KMS-11 (cell line): ENCODE results near the gene KAT14.
"Not testable (repeated sequence)": the region's sequence is repeated elsewhere in the genome, so short reads cannot be mapped to it uniquely, and the experiment has no call there.

Experiments used
- H2AFZ ChIP-seq: fragments of 200-600 bp; sonication (generic); 2 replicates; pipeline ENCODE4 v1.6.1; 2016; ENCODE audit warnings: antibody characterized with exemption, mixed run types, low read depth
- H3K27ac ChIP-seq: fragments of 200-600 bp; sonication (generic); 2 replicates; pipeline ENCODE4 v1.6.1; 2016; ENCODE audit warnings: mild to moderate bottlenecking, mixed run types
- H3K27me3 ChIP-seq: fragments of 200-600 bp; sonication (generic); 2 replicates; pipeline ENCODE4 v1.6.1; 2017; ENCODE audit warnings: mild to moderate bottlenecking, low read depth, mixed run types, moderate library complexity; ENCODE audit not compliant: insufficient read depth
- H3K36me3 ChIP-seq: fragments of 200-600 bp; sonication (generic); 2 replicates; pipeline ENCODE4 v1.6.1; 2017; ENCODE audit warnings: mild to moderate bottlenecking, mixed run types; ENCODE audit not compliant: insufficient read depth
- H3K4me1 ChIP-seq: fragments of 200-600 bp; sonication (generic); 2 replicates; pipeline ENCODE4 v1.6.1; 2016; ENCODE audit warnings: mild to moderate bottlenecking, low read depth, mixed run types; ENCODE audit not compliant: poor library complexity, severe bottlenecking
- H3K4me2 ChIP-seq: fragments of 200-600 bp; sonication (generic); 2 replicates; pipeline ENCODE4 v1.7.0; 2016; ENCODE audit warnings: mild to moderate bottlenecking, mixed run types
- H3K4me3 ChIP-seq: fragments of 200-600 bp; sonication (generic); IDR thresholded peaks from 2 replicates; pipeline ENCODE4 v1.6.1; 2017; ENCODE audit warnings: low read depth, low read length, mixed read lengths; ENCODE audit not compliant: insufficient read depth
- H3K79me2 ChIP-seq: fragments of 200-600 bp; sonication (generic); 2 replicates; pipeline ENCODE4 v1.6.1; 2016; ENCODE audit warnings: low read depth, mixed run types; ENCODE audit not compliant: insufficient read depth
- H3K9ac ChIP-seq: fragments of 200-600 bp; sonication (generic); 2 replicates; pipeline ENCODE4 v1.6.1; 2016; ENCODE audit warnings: mild to moderate bottlenecking, mixed run types
- H4K20me1 ChIP-seq: fragments of 200-600 bp; sonication (generic); 2 replicates; pipeline ENCODE4 v1.6.1; 2016; ENCODE audit warnings: mild to moderate bottlenecking, mixed run types; ENCODE audit not compliant: insufficient read depth
- TF ChIP-seq, protein P1 (sequence below): fragments of 200-600 bp; sonication (generic); conservative IDR thresholded peaks from 2 replicates; pipeline ENCODE4 v1.6.1; 2017; ENCODE audit warnings: low read depth, mild to moderate bottlenecking, antibody characterized with exemption, low read length, moderate library complexity, mixed read lengths

Gene KAT14

DNA sequence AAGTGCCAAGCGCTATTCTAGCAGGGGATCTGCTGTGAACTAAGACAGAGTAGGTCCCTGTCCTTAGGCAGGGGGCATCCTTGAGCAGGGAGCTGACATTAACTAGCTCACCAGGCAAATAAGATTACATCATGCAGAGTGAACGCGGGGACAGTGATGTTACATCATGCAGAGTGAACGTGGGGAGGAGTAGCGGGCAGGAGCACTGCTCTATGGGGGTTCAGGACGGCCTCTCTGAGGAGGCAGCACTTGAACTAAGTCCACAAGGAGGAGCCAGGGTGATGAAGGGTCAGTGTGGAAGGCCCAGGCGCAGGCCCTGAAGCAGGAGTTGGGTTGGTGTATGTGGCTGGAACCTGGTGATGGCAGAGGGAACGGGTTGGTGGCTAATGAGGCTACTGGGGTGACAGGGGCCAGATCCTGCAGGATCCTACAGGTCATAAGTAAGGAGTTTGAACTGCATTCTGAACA, 38.7 kb downstream of the KAT14 start:
- Histone ChIP-seq H3K27me3 (no peaks in the 10 kb centered on the region), H3K4me3 (no peak overlapping the region), H3K4me1 (no peaks in the 10 kb centered on the region), H4K20me1 (no peaks in the 10 kb centered on the region), H3K27ac (no peak overlapping the region), H3K79me2 (no peaks in the 10 kb centered on the region), H3K4me2 (no peak overlapping the region), H3K36me3 (no peaks in the 10 kb centered on the region), H2AFZ (no peak overlapping the region), H3K9ac (no peak overlapping the region)
- TF ChIP-seq, protein P1, sequence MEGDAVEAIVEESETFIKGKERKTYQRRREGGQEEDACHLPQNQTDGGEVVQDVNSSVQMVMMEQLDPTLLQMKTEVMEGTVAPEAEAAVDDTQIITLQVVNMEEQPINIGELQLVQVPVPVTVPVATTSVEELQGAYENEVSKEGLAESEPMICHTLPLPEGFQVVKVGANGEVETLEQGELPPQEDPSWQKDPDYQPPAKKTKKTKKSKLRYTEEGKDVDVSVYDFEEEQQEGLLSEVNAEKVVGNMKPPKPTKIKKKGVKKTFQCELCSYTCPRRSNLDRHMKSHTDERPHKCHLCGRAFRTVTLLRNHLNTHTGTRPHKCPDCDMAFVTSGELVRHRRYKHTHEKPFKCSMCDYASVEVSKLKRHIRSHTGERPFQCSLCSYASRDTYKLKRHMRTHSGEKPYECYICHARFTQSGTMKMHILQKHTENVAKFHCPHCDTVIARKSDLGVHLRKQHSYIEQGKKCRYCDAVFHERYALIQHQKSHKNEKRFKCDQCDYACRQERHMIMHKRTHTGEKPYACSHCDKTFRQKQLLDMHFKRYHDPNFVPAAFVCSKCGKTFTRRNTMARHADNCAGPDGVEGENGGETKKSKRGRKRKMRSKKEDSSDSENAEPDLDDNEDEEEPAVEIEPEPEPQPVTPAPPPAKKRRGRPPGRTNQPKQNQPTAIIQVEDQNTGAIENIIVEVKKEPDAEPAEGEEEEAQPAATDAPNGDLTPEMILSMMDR, result no peak

DNA sequence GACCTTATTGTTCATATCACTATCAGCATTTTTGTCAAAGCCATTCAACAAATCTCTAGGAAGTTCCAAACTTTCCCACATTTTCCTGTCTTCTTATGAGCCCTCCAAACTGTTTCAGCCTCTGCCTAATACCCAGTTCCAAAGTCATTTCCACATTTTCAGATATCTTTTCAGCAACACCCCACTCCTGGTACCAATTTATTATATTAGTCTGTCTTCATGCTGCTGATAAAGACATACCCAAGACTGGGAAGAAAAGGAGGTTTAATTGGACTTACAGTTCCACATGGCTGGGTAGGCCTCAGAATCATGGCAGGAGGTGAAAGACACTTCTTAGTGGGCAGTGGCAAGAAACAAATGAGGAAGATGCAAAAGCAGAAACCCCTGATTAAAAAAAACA, 42.7 kb downstream of the KAT14 start:
- not testable (repeated sequence) for H3K36me3 ChIP-seq, H3K79me2 ChIP-seq, H3K4me2 ChIP-seq, H2AFZ ChIP-seq, H4K20me1 ChIP-seq, H3K4me1 ChIP-seq, H3K27ac ChIP-seq, H3K4me3 ChIP-seq, H3K27me3 ChIP-seq, H3K9ac ChIP-seq

DNA sequence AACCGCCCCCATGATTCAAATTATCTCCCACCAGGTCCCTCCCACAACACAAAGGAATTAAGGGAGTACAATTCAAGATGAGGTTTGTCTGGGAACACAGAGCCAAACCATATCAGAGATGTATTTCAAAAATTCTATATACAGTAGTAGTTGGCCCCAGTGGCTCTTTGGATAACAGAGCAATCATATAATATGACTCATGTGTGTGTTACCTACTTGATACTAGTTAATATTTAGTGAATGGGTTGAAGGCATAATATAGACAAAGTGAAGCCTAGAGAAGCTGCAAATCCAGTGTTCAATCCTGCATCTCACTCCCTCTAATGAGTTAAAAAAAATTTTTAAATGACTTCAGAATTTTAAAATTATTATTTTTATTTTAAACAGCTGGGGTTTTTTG, 43.2 kb downstream of the KAT14 start:
- Histone ChIP-seq H3K4me3 (no peak overlapping the region), H3K4me2 (no peak overlapping the region), H4K20me1 (no peaks in the 10 kb centered on the region), H3K27me3 (no peaks in the 10 kb centered on the region), H3K9ac (no peak overlapping the region), H3K4me1 (no peaks in the 10 kb centered on the region), H3K79me2 (no peaks in the 10 kb centered on the region), H3K27ac (no peak overlapping the region), H2AFZ (no peak overlapping the region), H3K36me3 (no peaks in the 10 kb centered on the region)
- TF ChIP-seq, protein P1, result no peak

DNA sequence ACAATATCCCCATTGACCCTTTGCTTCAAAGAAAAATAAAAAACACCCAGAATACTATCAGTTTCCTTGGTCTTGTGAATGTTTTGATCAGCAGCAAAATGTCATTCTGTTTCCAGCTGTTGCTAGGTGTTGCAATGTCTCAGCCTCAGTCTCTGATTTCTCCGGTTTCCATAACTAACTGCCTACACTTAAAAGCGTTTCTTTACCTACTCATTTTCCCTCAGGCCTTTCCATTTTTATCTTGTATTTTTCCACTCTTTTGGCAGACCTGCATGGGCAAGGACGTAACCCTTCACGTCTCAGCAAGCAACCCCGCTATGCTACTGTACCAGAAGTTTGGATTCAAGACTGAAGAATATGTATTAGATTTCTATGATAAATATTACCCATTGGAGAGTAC, 49.4 kb downstream of the KAT14 start:
- Histone ChIP-seq H3K36me3 (no peaks in the 10 kb centered on the region), H3K79me2 (no peaks in the 10 kb centered on the region), H3K4me3 (no peak overlapping the region), H3K4me1 (no peaks in the 10 kb centered on the region), H3K27me3 (no peaks in the 10 kb centered on the region), H4K20me1 (no peaks in the 10 kb centered on the region), H3K9ac (no peak overlapping the region), H2AFZ (no peak overlapping the region), H3K4me2 (no peak overlapping the region), H3K27ac (no peak overlapping the region)
- TF ChIP-seq, protein P1, result no peak

DNA sequence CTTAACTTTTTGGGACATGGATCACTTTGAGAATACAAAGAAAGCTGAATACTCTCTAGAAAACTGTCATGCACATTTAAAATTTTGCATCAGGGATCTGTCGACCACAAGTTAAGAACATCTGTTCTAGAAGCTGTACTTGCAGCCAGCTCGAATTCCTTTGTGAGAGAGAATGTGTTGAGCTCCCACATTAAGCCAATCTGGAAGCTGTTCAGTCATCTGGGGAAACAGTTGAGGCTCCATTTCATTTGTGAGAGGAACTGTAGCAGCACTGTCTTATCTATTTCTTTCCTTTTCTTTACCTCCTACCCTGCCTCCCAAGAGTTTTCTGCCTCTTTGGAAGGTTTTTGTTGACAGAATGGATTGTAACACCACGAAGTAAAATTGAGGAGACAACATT, 50.8 kb downstream of the KAT14 start:
- H3K36me3 ChIP-seq, result no peaks in the 10 kb centered on the region
- H3K27ac ChIP-seq, result no peak overlapping the region
- H3K27me3 ChIP-seq, result no peaks in the 10 kb centered on the region
- H2AFZ ChIP-seq, result no peak overlapping the region
- H3K4me1 ChIP-seq, result no peaks in the 10 kb centered on the region
- H3K9ac ChIP-seq, result no peak overlapping the region
- H3K4me3 ChIP-seq, result no peak overlapping the region
- H3K4me2 ChIP-seq, result no peak overlapping the region
- TF ChIP-seq, protein P1, result no peak
- H4K20me1 ChIP-seq, result no peaks in the 10 kb centered on the region
- H3K79me2 ChIP-seq, result no peaks in the 10 kb centered on the region
